Calu3 (cell line): Measurements from ENCODE around the gene MYO1B. TPM values are rescaled to one million over a fixed set of nuclear protein-coding genes. Genes with fewer than 3 reads are reported as not detected.

Experiments used
- BruUV-seq: library from RNA; stranded (reverse); fragments of 400-500 nt; replicated peaks from 2 replicates; lab custom pipeline; 2021; lab: Mats Ljungman, UMichigan
- CTCF ChIA-PET: fragments of 300-600 bp; sonication (Branson Sonifier 250); formaldehyde crosslinking; loops from one replicate; lab custom pipeline; 2022; ENCODE audit warnings: antibody characterized with exemption; lab: Charles Lee
- DNase-seq: peaks from one replicate; pipeline ENCODE4 v3.0.0; 2022
- H3K27ac Mint-ChIP-seq: one replicate; pipeline ENCODE4 v1.8.0; 2022; ENCODE audit warnings: mixed read lengths; ENCODE audit not compliant: unreplicated experiment
- H3K27me3 Mint-ChIP-seq: one replicate; pipeline ENCODE4 v1.8.0; 2022; ENCODE audit warnings: mixed read lengths; ENCODE audit not compliant: unreplicated experiment
- H3K36me3 Mint-ChIP-seq: one replicate; pipeline ENCODE4 v1.8.0; 2022; ENCODE audit warnings: mild to moderate bottlenecking, moderate library complexity, mixed read lengths; ENCODE audit not compliant: insufficient read depth, unreplicated experiment
- H3K4me1 Mint-ChIP-seq: one replicate; pipeline ENCODE4 v1.8.0; 2022; ENCODE audit warnings: mild to moderate bottlenecking, low read depth, mixed read lengths; ENCODE audit not compliant: unreplicated experiment
- H3K4me3 Mint-ChIP-seq: one replicate; pipeline ENCODE4 v1.8.0; 2022; ENCODE audit warnings: mild to moderate bottlenecking, low read depth, moderate library complexity, mixed read lengths; ENCODE audit not compliant: unreplicated experiment
- H3K9me3 Mint-ChIP-seq: one replicate; pipeline ENCODE4 v1.8.0; 2022; ENCODE audit warnings: low read depth, mixed read lengths; ENCODE audit not compliant: unreplicated experiment
- CTCF ChIP-seq: fragments of 200-600 bp; IDR thresholded peaks from one replicate; pipeline ENCODE4 v1.8.0; 2022; ENCODE audit warnings: antibody characterized with exemption; ENCODE audit not compliant: unreplicated experiment
- intact Hi-C: fragments of 100-400 bp; cut with micrococcal nuclease; formaldehyde crosslinking; loops from one replicate; pipeline ENCODE4 v1.10.0; 2022; ENCODE audit not compliant: unreplicated experiment
- total RNA-seq: library from RNA; stranded (reverse); gene quantifications from 2 replicates; pipeline ENCODE4 v1.2.3, GENCODE V29; 2022

MYO1B gene
- total RNA-seq, 1 experiment from 2014 or later, result 64.5 TPM

- intact Hi-C loops, result no loop called here
- Mint-ChIP-seq H3K27me3 (no peaks in the 10 kb centered on the region), H3K4me1 (no peaks in the 10 kb centered on the region), H3K27ac (no peak overlapping the region), H3K4me3 (no peak overlapping the region), H3K36me3 (no peaks in the 10 kb centered on the region), H3K9me3 (no peaks in the 10 kb centered on the region)
- no TSS peak for BruUV-seq
- TF ChIP-seq CTCF, result no peak
- DNase-seq, result no peak
- CTCF ChIA-PET, result no interaction called here
These were observed 186.9 kb downstream of the MYO1B start for GRCh38 chr2:191432121-191432520.

- no TSS peak for BruUV-seq
- H3K4me3 Mint-ChIP-seq, result no peak overlapping the region
- no peak for TF ChIP-seq CTCF
- no peaks in the 10 kb centered on the region for H3K9me3 Mint-ChIP-seq
- H3K27ac Mint-ChIP-seq, result no peak overlapping the region
- intact Hi-C loops, result no loop called here
- H3K4me1 Mint-ChIP-seq, result no peaks in the 10 kb centered on the region
- no peak for DNase-seq
- CTCF ChIA-PET, result interaction anchor here (0.7 kb wide), 1 partner anchor 109 kb away, joined by 3 read pairs; no protein-coding TSS in a partner anchor
- no peaks in the 10 kb centered on the region for H3K36me3 Mint-ChIP-seq
- no peaks in the 10 kb centered on the region for H3K27me3 Mint-ChIP-seq
These were observed 188.9 kb downstream of the MYO1B start for GRCh38 chr2:191434072-191434471.

- Mint-ChIP-seq H3K36me3 (no peaks in the 10 kb centered on the region), H3K4me1 (no peaks in the 10 kb centered on the region), H3K27ac (no peak overlapping the region), H3K9me3 (no peaks in the 10 kb centered on the region), H3K4me3 (no peak overlapping the region), H3K27me3 (no peaks in the 10 kb centered on the region)
- no TSS peak for BruUV-seq
- CTCF ChIA-PET, result no interaction called here
- intact Hi-C loops, result no loop called here
- no peak for DNase-seq
- TF ChIP-seq CTCF, result no peak
These were observed 189.9 kb downstream of the MYO1B start for GRCh38 chr2:191435141-191435540.

DNA sequence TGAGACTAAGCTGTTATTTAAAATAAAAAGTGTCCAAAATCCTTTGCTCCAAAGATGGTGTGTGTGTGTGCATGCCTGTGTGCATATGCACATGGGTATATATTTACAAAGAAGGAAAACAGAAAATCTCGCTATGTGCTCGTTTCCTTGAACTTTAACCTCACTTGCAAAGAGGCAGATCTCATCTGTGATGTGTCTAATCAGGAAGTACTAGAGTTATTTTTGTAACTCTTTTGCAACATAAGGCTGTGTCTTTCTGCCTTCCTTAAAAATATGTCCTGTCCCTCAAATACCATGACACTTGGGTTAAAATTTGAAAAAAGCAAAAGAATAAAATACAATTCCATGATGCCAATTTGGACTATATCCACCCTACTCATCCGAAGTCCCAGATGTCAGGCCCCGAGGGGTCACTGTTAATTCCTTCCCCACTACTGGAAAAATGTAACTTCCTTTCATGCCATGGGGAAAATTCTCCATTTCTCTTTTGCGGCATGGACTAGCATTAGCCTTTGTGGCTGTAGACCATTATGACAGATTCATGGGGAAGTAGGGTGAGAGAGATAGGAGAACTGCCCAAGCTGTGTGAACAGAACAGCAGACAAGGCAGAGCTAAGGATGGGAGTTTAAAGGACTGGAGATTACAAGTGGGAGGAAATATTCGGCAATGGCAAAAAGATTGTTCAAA lies 191.3 kb downstream of the MYO1B start:
- H3K4me3 Mint-ChIP-seq, result no peak overlapping the region
- intact Hi-C loops, result no loop called here
- no peak for TF ChIP-seq CTCF
- no peak overlapping the region for H3K27ac Mint-ChIP-seq
- CTCF ChIA-PET, result no interaction called here
- H3K9me3 Mint-ChIP-seq, result no peaks in the 10 kb centered on the region
- H3K4me1 Mint-ChIP-seq, result no peaks in the 10 kb centered on the region
- no peaks in the 10 kb centered on the region for H3K36me3 Mint-ChIP-seq
- no peaks in the 10 kb centered on the region for H3K27me3 Mint-ChIP-seq
- no TSS peak for BruUV-seq
- no peak for DNase-seq
